CD4-positive, alpha-beta T cell treated with Interleukin-6 for 4 hours (primary cell): ENCODE measurements around the gene HTR3C.
"Not testable (repeated sequence)": the region's sequence is repeated elsewhere in the genome, so short reads cannot be mapped to it uniquely, and the experiment has no call there.

Source experiments
- DNase-seq: peaks from one replicate; pipeline ENCODE4 v3.0.0-alpha.2; 2020; ENCODE audit warnings: mixed read lengths

Gene HTR3C

GRCh38 chr3:184031187-184031792 is 21.6 kb upstream of the HTR3C start, which contains the start of gene HTR3D:
Gene HTR3D, plus strand, starts transcription at chr3:184031742. Its CDS starts 0 bp downstream, at chr3:184031742.
- DNase-seq, result no peak

GRCh38 chr3:184037816-184038215 is 15.0 kb upstream of the HTR3C start:
- DNase-seq, result no peak

DNA sequence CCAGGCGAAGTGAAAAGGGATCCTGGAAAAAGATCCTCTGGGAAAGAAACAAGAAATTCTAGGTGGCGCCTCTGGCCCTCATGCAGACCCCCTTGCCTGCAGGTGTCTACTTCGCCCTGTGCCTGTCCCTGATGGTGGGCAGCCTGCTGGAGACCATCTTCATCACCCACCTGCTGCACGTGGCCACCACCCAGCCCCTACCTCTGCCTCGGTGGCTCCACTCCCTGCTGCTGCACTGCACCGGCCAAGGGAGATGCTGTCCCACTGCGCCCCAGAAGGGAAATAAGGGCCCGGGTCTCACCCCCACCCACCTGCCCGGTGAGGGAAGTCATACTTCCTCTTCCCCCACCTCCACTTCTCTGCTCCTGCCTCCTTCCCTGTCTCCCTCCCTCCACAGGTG is 14.5 kb upstream of the HTR3C start:
- not testable (repeated sequence) for DNase-seq

DNA sequence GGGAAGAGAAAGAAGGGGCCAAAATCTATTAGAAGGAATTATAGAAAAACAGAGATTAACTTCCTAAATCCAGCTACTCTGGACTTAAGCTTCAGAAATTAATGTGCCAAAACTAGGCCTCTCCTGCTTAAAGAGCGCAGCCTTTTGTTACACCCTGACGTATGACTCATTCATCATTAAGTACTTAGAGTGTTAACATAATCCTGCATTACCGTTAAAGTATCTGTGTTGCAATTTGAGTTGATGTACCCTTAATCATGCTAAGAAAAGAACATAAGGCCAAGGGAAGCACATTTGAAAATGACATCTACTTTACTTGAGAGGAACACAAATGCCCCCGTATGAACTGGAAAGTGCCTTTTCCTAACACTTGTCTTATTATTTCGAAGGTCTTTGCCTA is 13.4 kb upstream of the HTR3C start:
- no peak for DNase-seq

- DNase-seq, result no peak
Observed at GRCh38 chr3:184040010-184040409, 12.8 kb upstream of the HTR3C start.

DNA sequence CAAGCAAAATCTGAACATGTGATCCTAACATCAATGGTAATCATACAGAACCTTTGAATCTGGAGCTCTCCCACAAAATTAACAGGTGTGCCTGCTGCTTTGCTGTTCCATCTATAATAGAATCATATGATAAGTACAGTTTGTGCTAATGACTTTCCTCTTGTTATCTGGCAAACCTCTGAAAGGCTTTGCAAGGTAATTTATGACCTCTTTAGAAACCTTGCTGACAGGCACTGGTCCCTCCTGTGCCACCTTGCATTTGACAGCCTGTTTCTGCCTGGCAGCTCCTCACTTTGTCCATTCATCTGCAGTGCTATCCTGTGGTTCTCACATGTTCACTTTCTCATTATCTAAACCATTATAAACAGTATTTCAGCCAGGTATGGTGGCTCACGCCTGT is 10.2 kb upstream of the HTR3C start:
- no peak for DNase-seq

GRCh38 chr3:184045995-184046394 is 6.9 kb upstream of the HTR3C start:
- no peak for DNase-seq

DNA sequence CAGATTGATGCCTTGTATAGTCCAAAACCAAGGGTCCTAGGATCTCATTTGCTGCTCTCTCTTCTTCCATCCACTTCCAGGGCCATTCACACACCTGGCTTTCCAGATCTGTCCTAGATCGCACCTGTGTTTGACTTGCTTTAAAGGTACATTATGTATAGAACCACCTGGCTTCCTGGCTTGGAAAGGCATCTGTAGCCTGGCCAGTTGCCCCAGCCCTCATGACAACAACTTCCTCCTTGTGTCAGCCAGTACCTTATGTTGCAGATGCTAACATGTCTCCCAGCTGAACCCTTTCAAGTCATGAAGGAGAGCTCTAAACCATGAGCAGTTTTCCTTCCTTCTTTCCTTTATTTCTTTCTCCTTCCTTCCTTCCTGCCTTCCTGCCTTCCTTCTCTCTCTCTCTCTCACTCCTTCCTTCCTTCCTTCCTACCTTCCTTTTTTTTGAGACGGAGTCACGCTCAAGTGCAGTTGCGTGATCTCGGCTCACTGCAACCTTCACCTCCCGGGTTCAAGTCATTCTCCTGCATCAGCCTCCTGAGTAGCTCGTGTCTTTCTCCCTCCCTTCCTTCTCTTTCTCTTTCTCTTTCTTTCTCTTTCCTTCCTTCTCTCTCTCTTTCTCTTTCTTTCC is 2.5 kb upstream of the HTR3C start:
- DNase-seq, result no peak

GRCh38 chr3:184058029-184058428 is 5.2 kb downstream of the HTR3C start:
- DNase-seq, result no peak

GRCh38 chr3:184059424-184059823 is 6.6 kb downstream of the HTR3C start:
- DNase-seq, result no peak

DNA sequence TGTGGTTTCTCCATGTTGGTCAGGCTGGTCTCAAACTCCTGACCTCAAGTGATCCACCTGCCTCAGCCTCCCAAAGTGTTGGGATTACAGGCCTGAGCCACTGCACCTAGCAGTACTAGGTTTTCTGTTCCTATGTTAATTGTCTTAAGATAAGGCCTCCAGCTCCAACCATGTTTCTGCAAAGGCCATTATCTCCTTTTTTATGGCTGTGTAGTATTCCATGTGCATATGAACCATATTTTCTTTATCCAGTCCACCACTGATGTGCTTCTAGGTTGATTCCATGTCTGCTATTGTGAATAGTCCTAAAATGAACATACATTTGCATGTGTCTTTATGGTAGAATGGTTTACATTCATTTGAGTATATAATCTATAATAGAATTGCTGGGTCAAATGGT is 9.8 kb downstream of the HTR3C start:
- DNase-seq, result no peak

GRCh38 chr3:184066211-184066610 is 13.4 kb downstream of the HTR3C start:
- no peak for DNase-seq

GRCh38 chr3:184067573-184068055 is 14.8 kb downstream of the HTR3C start:
- no peak for DNase-seq

DNA sequence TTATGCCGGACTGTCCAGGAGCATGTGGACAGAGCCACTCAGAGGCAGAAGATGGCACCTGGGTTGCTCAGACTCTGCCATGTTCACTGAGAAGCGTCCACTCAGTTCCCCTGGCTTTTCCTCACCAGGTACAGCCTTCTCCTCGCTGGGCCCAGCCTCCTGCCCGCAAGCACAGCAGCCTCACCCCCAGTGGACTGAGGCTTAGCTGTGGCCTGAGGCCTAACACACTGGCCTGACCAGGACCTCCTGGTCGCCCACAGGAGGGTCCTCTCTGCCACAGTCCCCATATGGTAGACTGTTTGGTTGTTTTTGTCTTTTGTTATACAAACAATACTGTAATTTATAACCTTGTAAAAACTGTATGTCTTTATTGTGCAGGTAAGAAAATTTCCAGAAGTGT is 15.5 kb downstream of the HTR3C start:
- no peak for DNase-seq

DNA sequence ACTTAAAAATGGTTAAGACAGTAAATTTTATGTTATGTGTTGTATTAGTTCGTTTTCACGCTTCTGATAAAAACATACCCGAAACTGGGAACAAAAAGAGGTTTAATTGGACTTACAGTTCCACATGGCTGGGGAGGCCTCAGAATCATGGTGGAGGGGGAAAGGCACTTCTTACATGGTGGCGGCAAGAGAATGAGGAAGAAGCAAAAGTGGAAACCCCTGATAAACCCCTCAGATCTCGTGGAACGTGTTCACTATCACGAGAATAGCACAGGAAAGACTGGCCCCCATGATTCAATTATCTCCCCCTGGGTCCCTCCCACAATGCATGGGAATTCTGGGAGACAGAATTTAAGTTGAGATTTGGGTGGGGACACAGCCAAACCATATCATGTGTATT is 18.3 kb downstream of the HTR3C start:
- DNase-seq, result not testable (repeated sequence)

DNA sequence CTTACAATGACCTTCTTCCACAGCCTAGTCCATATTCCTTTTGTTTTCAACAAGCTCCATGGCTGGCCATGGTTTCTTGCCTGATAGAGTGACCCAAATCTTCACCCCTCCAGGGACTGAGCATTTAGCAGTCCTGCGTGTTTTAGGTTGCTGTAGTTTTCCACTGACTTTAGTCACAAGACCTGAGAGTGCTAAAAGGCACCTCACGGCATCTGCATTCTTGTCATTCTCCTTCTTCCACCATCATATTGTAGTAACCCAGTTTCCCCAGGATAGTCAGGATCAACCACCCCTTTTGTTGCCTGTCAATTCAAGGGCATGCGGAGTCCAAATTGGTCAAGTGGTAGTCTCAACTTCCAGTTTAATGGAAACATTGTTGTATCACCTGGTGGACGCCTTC is 20.8 kb downstream of the HTR3C start:
- no peak for DNase-seq

DNA sequence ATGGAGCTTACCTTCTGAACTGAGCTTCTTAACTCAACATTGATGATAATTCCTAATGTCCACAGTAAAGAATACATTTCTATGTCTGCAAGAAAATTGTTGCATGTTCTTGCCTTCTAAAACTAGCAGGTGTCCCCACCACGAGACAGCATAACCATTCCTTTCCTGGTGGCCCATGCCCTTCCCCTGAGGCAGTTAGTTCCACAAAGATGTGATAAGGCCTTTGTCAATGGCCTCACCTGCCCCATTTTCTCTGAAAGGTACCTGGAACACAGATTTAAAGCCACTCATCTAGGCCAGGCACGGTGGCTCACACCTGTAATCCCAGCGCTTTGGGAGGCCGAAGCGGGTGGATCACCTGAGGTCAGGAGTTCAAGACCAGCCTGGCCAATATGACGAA is 23.1 kb downstream of the HTR3C start:
- no peak for DNase-seq

DNA sequence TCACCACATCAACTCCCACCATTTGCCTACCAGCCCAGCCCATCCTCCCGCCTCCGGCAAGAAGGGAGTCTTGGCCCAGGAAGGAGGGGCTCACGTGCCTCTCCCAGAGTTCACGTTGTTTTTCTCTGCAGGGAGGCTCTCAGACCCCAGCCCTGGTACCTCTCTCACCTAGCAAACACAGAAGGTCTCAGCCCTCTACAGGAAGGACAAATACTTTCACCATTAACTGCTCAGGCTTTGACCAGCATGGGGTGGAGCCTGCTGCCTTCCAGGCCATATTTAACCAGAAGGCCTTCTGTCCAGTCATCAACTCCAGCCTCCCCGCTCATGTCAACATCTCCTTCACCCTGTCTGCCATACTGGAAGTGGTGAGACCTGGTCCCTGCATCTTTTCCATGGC is 25.0 kb downstream of the HTR3C start:
- DNase-seq, result no peak

- no peak for DNase-seq
Observed at GRCh38 chr3:184078851-184079250, 26.0 kb downstream of the HTR3C start.

DNA sequence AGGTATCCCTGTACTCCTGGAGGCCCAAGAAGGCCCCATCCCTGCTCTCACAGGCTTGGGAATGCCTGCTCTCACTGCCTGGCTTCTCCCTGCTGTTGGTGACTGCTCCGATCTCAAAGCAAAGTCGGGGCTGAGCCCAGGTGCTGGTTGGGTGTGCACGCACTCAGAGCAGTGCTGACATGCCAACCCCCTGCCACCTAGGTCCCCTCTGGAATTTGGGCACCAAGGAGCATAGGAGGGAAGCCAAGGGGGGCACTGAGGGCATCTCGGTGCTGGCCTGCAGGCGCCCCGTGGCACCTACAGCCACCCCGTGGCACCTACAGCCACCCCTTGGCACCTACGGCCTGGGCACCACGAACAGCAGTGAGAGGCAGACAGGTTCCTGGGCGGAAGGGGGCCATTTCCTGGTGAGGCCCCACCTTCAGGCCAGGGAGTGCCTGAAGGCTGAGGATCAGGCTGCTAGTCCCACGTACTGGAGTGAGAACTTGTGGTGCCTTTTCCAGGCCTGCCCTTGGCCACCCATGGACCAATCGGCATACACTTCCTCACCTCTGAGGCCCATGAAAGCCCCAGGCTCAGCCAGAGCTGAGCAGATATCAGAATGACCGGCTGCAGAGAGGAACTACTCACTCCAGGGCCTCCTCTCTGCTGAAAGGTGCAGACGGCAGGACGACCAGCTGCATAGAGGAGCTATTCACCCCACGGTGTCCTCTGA is 28.4 kb downstream of the HTR3C start:
- DNase-seq, result no peak

DNA sequence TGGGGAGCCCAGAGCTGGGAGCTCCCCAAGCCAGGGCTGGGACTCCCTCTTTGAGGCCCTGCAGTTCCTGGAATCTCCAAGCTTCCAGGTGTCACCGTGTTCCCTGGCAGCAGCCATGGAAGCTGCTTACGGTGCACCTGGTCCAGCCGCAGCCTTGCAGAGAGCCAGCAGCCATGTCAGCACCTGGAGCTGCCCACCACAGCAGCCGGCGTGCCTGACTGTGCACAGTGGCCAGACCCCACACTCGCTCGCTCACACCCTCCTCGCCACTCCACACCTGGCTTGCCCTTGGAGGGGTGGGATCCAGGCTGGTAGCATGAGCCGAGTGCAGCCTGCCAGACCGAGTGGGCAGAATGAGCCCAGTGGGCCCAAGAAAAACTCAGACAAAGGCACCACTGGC is 29.2 kb downstream of the HTR3C start:
- DNase-seq, result no peak

- DNase-seq, result no peak
Observed at GRCh38 chr3:184082465-184082864, 29.6 kb downstream of the HTR3C start.

- DNase-seq, result no peak
Observed at GRCh38 chr3:184085389-184085852, 32.6 kb downstream of the HTR3C start.

- DNase-seq, result no peak
Observed at GRCh38 chr3:184092199-184092598, 39.4 kb downstream of the HTR3C start.
